22Rv1 (cell line): ENCODE results near the gene RAB40A.

Experiments
- H3K27ac ChIP-seq: fragments of 450-650 bp; 2 replicates; pipeline ENCODE4 v1.5.1; 2017
- CTCF ChIP-seq: fragments of 450-650 bp; IDR thresholded peaks from 2 replicates; pipeline ENCODE4 v1.5.1; 2017; ENCODE audit warnings: mild to moderate bottlenecking
- ZFX ChIP-seq: fragments of 450-650 bp; IDR thresholded peaks from 2 replicates; pipeline ENCODE4 v1.6.1; 2017; ENCODE audit warnings: antibody characterized with exemption, borderline replicate concordance

The RAB40A gene

GRCh38 chrX:103536071-103536470, 16.8 kb upstream of the RAB40A start:
- no peak overlapping the region for H3K27ac ChIP-seq
- no peak for TF ChIP-seq CTCF
- no peak for TF ChIP-seq ZFX

DNA sequence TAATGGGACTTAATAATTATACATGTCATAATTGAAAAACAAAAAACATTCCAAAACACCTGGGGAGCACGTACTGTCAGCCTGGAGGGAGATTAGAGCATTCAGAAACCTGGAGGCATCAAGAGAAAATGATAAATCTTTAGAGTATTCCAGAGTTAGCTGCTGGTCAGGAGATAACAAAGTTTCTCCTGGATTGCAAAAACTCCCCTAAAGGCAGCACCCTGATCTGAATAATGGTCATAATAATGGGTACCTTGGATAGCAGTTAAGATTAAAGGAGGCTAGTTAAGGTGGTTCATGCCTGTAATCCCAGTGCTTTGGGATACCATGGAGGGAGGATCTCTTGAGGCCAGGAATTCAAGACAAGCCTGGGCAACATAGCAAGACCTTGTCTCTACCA, 15.9 kb upstream of the RAB40A start:
- no peak for TF ChIP-seq CTCF
- no peak for TF ChIP-seq ZFX
- no peak overlapping the region for H3K27ac ChIP-seq

- TF ChIP-seq ZFX (no peak), CTCF (peak; percentile 68)
- no peak overlapping the region for H3K27ac ChIP-seq
Observed at GRCh38 chrX:103533511-103534216, 14.4 kb upstream of the RAB40A start.

GRCh38 chrX:103531002-103531401, 11.7 kb upstream of the RAB40A start:
- no peak overlapping the region for H3K27ac ChIP-seq
- TF ChIP-seq CTCF: no peak
- no peak for TF ChIP-seq ZFX

DNA sequence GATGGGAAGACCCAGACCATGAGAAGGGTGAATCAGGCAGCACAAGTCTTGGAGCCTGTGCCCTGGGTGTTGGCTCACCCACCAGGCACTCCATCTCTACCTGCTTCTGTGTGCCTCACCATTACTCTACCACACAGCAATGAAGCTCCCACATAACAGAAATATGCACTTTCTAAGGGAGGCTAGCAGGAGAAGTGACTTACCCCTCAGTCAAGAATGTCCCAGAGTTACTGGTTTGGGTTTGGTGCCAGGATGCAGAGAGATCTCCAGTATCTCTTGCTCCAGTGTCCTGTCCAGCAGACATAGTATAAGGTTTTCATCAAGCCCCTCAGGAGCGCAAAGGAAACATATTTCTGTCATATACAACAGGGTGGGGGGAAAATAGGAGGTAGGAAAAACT, 11.3 kb upstream of the RAB40A start:
- no peak overlapping the region for H3K27ac ChIP-seq
- no peak for TF ChIP-seq CTCF
- no peak for TF ChIP-seq ZFX

DNA sequence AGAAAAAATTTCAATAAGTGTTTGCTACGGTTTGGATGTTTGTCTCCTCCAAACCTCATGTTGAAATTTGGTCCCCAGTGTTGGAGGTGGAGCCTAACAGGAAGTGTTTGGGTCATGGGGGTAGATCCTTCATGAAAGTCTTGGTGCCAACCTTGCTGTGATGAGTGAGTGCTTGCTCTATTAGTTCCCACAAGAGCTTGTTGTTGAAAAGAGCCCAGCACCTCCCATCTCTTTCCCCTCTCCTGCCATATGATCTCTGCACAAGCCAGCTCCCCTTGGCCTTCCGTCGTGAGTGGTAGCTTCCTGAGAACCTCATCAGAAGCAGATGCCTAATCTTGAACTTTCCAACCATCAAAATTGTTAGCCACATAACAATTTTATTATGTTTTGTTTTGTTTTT, 10.3 kb upstream of the RAB40A start:
- TF ChIP-seq CTCF (no peak), ZFX (no peak)

DNA sequence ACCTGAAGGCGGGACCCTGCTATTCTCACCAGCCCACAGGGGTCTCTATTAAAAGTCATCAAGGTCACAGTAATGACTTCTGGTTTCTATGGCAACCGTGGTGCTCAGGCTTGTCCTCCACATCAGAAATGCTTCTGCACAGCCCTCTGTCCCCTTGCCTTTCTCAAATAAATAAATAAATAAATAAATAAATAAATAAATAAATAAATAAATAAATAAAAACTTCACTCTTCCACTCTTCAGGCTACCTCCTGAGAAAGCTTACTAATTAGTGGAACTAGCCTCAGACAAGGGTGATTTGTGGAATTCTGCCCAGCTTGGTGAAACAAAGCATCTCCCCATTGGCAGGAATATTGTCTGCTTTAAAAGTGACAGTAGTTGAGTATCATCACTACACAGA, 5.5 kb upstream of the RAB40A start:
- no peak overlapping the region for H3K27ac ChIP-seq
- no peak for TF ChIP-seq CTCF
- no peak for TF ChIP-seq ZFX

More for the DNA sequence above, 10.3 kb upstream of the RAB40A start:
- H3K27ac ChIP-seq: no peak overlapping the region
